Testis (tissue), 3 donors: ENCODE data around the gene POPDC3. TPM values are rescaled to one million over a fixed set of nuclear protein-coding genes. Genes with fewer than 3 reads are reported as not detected.
"Not testable (repeated sequence)": the region's sequence is repeated elsewhere in the genome, so short reads cannot be mapped to it uniquely, and the experiment has no call there.

Experiments
- DNase-seq: peaks from one replicate; pipeline ENCODE4 v3.0.0-alpha.2; 2019
- H3K27ac ChIP-seq, 2 donors: fragments of 200-600 bp; sonication (generic); one replicate each; pipeline ENCODE4 v1.5.1; 2019
- H3K27me3 ChIP-seq: fragments of 200-600 bp; sonication (generic); one replicate; pipeline ENCODE4 v1.5.1; 2019
- H3K36me3 ChIP-seq: fragments of 200-600 bp; sonication (generic); one replicate; pipeline ENCODE4 v1.5.1; 2017; ENCODE audit warnings: low read depth; ENCODE audit errors: missing control alignments
- H3K4me1 ChIP-seq: fragments of 200-600 bp; sonication (generic); one replicate; pipeline ENCODE4 v1.5.1; 2019
- H3K4me3 ChIP-seq, 2 donors: fragments of 200-600 bp; sonication (generic); one replicate each; pipeline ENCODE4 v1.5.1; 2017 to 2019
- H3K9me3 ChIP-seq: fragments of 200-600 bp; sonication (generic); one replicate; pipeline ENCODE4 v1.5.1; 2017
- CTCF ChIP-seq, 3 experiments: fragments of 450-650 bp in 2 of 3; fragments of 200-600 bp in 1 of 3; sonication (generic) in 1 of 3; IDR thresholded peaks; one replicate each; pipeline ENCODE4 v1.5.1; 2016 to 2019; ENCODE audit warnings: antibody characterized with exemption in 3 of 3, mild to moderate bottlenecking in 2 of 3, moderate library complexity in 1 of 3
- POLR2A ChIP-seq: fragments of 450-650 bp; IDR thresholded peaks from one replicate; pipeline ENCODE4 v1.6.1; 2017; ENCODE audit warnings: antibody characterized with exemption, mild to moderate bottlenecking, moderate library complexity
- WGBS, 2 donors: methylation state at CpG; one replicate each; pipeline ENCODE4 v1.1.5; 2018; 5-methylcytosine and 5-hydroxymethylcytosine counted together
- intact Hi-C: fragments of 100-400 bp; cut with DNase I; formaldehyde crosslinking; loops from one replicate; pipeline ENCODE4 v1.15.1; 2023; ENCODE audit warnings: low total_unique reads
- polyA plus RNA-seq: library from polyadenylated mRNA; stranded (reverse); fragments of 350-450 nt; fragmentation: Illumina TruSeq; extraction: RNeasy Lipid Tissue Mini Kit (QIAGEN cat#74804); gene quantifications from one replicate; pipeline ENCODE4 v1.2.3, GENCODE V29; 2014; ENCODE audit warnings: low read depth, low replicate concordance; ENCODE audit not compliant: insufficient read depth
- total RNA-seq, 2 donors: library from RNA; depleted of rRNA; stranded (reverse); fragments of >200 nt; gene quantifications; one replicate each; pipeline ENCODE4 v1.2.3, GENCODE V29; 2016

POPDC3 gene
- total and polyA plus RNA-seq, 3 donors from 2014 or later: 7.8 to 13.8 (median 9.8) TPM

- Histone ChIP-seq H3K36me3 (no peaks in the 10 kb centered on the region), H3K4me3 (no peak overlapping the region), H3K27ac (no peak overlapping the region), H3K27me3 (no peaks in the 10 kb centered on the region), H3K9me3 (no peaks in the 10 kb centered on the region), H3K4me1 (no peaks in the 10 kb centered on the region)
- 33 to 56% methylated on average over 1 of the region's 1 CpG for WGBS, 2 donors
- DNase-seq: no peak
- TF ChIP-seq CTCF (IDR thresholded peaks at IDR 0.05): no peak
- TF ChIP-seq POLR2A: no peak
- intact Hi-C loops: no loop called here
Observed at GRCh38 chr6:105178110-105178509, 1.7 kb downstream of the POPDC3 start.

- Histone ChIP-seq H3K36me3 (no peaks in the 10 kb centered on the region), H3K4me1 (no peaks in the 10 kb centered on the region), H3K4me3 (no peak overlapping the region), H3K27ac (no peak overlapping the region), H3K27me3 (no peaks in the 10 kb centered on the region), H3K9me3 (no peaks in the 10 kb centered on the region)
- no peak for TF ChIP-seq POLR2A
- no peak for TF ChIP-seq CTCF (IDR thresholded peaks at IDR 0.05)
- WGBS, 2 donors: 66 to 69% methylated on average over 2 of the region's 2 CpGs
- no peak for DNase-seq
- intact Hi-C loops: no loop called here
Observed at GRCh38 chr6:105177556-105177955, 2.3 kb downstream of the POPDC3 start.

- no peak overlapping the region for H3K4me3 ChIP-seq
- no peak for DNase-seq
- H3K4me1 ChIP-seq: no peaks in the 10 kb centered on the region
- H3K27me3 ChIP-seq: no peaks in the 10 kb centered on the region
- H3K36me3 ChIP-seq: no peaks in the 10 kb centered on the region
- TF ChIP-seq POLR2A (no peak), CTCF (IDR thresholded peaks at IDR 0.05) (no peak)
- 88 to 90% methylated on average over 6 of the region's 6 CpGs for WGBS, 2 donors
- H3K9me3 ChIP-seq: no peaks in the 10 kb centered on the region
- intact Hi-C loops: no loop called here
- no peak overlapping the region for H3K27ac ChIP-seq
Observed at GRCh38 chr6:105174512-105174911, 5.3 kb downstream of the POPDC3 start.

GRCh38 chr6:105172515-105172914 is 7.3 kb downstream of the POPDC3 start:
- H3K9me3 ChIP-seq, H3K4me1 ChIP-seq, H3K36me3 ChIP-seq, DNase-seq, intact Hi-C loops, H3K27me3 ChIP-seq, H3K4me3 ChIP-seq, H3K27ac ChIP-seq: not testable (repeated sequence)
- WGBS, 2 donors: 94 to 98% methylated on average over 4 of the region's 4 CpGs

- H3K4me1 ChIP-seq: no peaks in the 10 kb centered on the region
- H3K27me3 ChIP-seq: no peaks in the 10 kb centered on the region
- no peak for DNase-seq
- H3K4me3 ChIP-seq: no peak overlapping the region
- H3K36me3 ChIP-seq: no peaks in the 10 kb centered on the region
- no peak overlapping the region for H3K27ac ChIP-seq
- no peaks in the 10 kb centered on the region for H3K9me3 ChIP-seq
- TF ChIP-seq CTCF (IDR thresholded peaks at IDR 0.05) (no peak), POLR2A (no peak)
- intact Hi-C loops: no loop called here
- 2 to 19% methylated on average over 1 of the region's 1 CpG for WGBS, 2 donors
Observed at GRCh38 chr6:105170059-105170458, 9.8 kb downstream of the POPDC3 start.
